PC-3 (cell line): ENCODE results near the gene SARM1. TPM values are rescaled to one million over a fixed set of nuclear protein-coding genes. Genes with fewer than 3 reads are reported as not detected.

ENCODE experiments used
- ATAC-seq: fragments of 200-7000 bp; cut with Tn5 transposase; 2 replicates; pipeline ENCODE4 v1.9.1; 2020; ENCODE audit warnings: mild to moderate bottlenecking, moderate library complexity
- BruUV-seq: library from RNA; stranded (reverse); fragments of 400-500 nt; replicated peaks from 2 replicates; lab custom pipeline; 2021; lab: Mats Ljungman, UMichigan
- CTCF ChIA-PET: fragments of 300-600 bp; sonication (Branson Sonifier 250); formaldehyde crosslinking; loops from one replicate; lab custom pipeline; 2022; ENCODE audit warnings: antibody characterized with exemption; lab: Charles Lee
- POLR2A ChIA-PET: fragments of 300-600 bp; sonication (Branson Sonifier 250); formaldehyde crosslinking; loops from one replicate; lab custom pipeline; 2022; ENCODE audit warnings: antibody characterized with exemption; ENCODE audit not compliant: unreplicated experiment; lab: Charles Lee
- DNase-seq: peaks from one replicate; pipeline ENCODE4 v3.0.0-alpha.2; 2015
- H2AFZ ChIP-seq: fragments of 300-600 bp; sonication (generic); 2 replicates; pipeline ENCODE4 v1.6.0; 2016; ENCODE audit warnings: antibody characterized with exemption, low read length
- H3F3A ChIP-seq: fragments of 300-600 bp; sonication (generic); one replicate; pipeline ENCODE4 v1.6.0; 2017; ENCODE audit warnings: antibody characterized with exemption, low read length, control low read depth, mild to moderate bottlenecking; ENCODE audit not compliant: unreplicated experiment
- H3K27ac ChIP-seq: fragments of 300-600 bp; sonication (generic); 2 replicates; pipeline ENCODE4 v1.5.1; 2016; ENCODE audit warnings: mild to moderate bottlenecking, low read length
- H3K27me3 ChIP-seq: fragments of 300-600 bp; sonication (generic); 2 replicates; pipeline ENCODE4 v1.6.1; 2016; ENCODE audit warnings: low read length, mixed read lengths
- H3K36me3 ChIP-seq: fragments of 300-600 bp; sonication (generic); 2 replicates; pipeline ENCODE4 v1.6.1; 2016; ENCODE audit warnings: low read depth, mixed run types, low read length, mixed read lengths
- H3K4me1 ChIP-seq: fragments of 300-600 bp; sonication (generic); 2 replicates; pipeline ENCODE4 v1.5.1; 2016; ENCODE audit warnings: low read length; ENCODE audit not compliant: insufficient read depth
- H3K4me2 ChIP-seq: fragments of 300-600 bp; sonication (generic); 2 replicates; pipeline ENCODE4 v1.6.0; 2016; ENCODE audit warnings: low read length
- H3K4me3 ChIP-seq: fragments of 300-600 bp; sonication (generic); 2 replicates; pipeline ENCODE4 v1.5.1; 2016; ENCODE audit warnings: mild to moderate bottlenecking, low read length, mixed read lengths
- H3K79me2 ChIP-seq: fragments of 300-600 bp; sonication (generic); 2 replicates; pipeline ENCODE4 v1.6.1; 2017; ENCODE audit warnings: low read length, mixed read lengths
- H3K9ac ChIP-seq: fragments of 300-600 bp; sonication (generic); 2 replicates; pipeline ENCODE4 v1.6.0; 2016; ENCODE audit warnings: mild to moderate bottlenecking, low read length
- H3K9me2 ChIP-seq: fragments of 300-600 bp; sonication (generic); replicated peaks from 2 replicates; pipeline ENCODE4 v1.6.1; 2016; ENCODE audit warnings: mixed run types, low read length, mixed read lengths
- H3K9me3 ChIP-seq: fragments of 300-600 bp; sonication (generic); 2 replicates; pipeline ENCODE4 v1.6.1; 2016; ENCODE audit warnings: low read length, mixed read lengths
- H4K20me1 ChIP-seq: fragments of 300-600 bp; sonication (generic); 2 replicates; pipeline ENCODE4 v1.6.1; 2016; ENCODE audit warnings: low read length, mixed read lengths
- EZH2 ChIP-seq: fragments of 300-600 bp; sonication (generic); IDR thresholded peaks from one replicate; pipeline ENCODE4 v1.6.1; 2017; ENCODE audit warnings: antibody characterized with exemption, mild to moderate bottlenecking, low read length; ENCODE audit not compliant: unreplicated experiment
- EZH2phosphoT487 ChIP-seq: fragments of 300-600 bp; sonication (generic); IDR thresholded peaks from 2 replicates; pipeline ENCODE4 v1.6.1; 2018; ENCODE audit warnings: mild to moderate bottlenecking, antibody characterized with exemption, low read length, borderline replicate concordance
- intact Hi-C: fragments of 100-400 bp; cut with micrococcal nuclease; formaldehyde crosslinking; loops from 2 replicates; pipeline ENCODE4 v1.9.0; 2023
- total RNA-seq: library from RNA; depleted of rRNA; stranded (reverse); fragments of >200 nt; gene quantifications from 2 replicates; pipeline ENCODE4 v1.2.3, GENCODE V29; 2014
- TF ChIP-seq, protein P1 (sequence below): fragments of 300-600 bp; sonication (generic); conservative IDR thresholded peaks from 2 replicates; pipeline ENCODE4 v1.5.1; 2017; ENCODE audit warnings: antibody characterized with exemption, low read depth, mild to moderate bottlenecking, low read length

SARM1 gene
- total RNA-seq, 1 experiment from 2014 or later: 6.7 TPM

DNA sequence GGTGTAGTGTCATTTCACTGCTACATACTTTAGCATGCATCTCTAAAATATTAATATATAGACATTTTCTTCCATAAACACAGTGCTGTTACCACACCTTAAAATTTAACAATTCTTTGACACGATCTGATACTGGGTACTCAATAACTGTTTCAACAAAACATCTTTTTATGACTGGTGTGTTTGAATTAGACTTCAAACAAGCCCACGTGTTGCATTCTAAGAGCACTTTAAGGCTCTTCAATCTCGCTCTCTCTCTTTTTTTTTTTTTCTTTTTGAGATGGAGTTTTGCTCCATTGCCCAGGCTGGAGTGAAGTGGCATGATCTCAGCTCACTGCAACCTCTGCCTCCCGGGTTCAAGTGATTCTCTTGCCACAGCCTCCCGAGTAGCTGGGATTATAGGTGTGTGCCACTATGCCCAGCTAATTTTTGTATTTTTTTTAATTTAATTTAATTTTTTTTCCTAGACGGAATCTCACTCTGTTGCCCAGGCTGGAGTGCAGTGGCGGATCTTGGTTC lies 50.4 kb downstream of the SARM1 start:
- DNase-seq: no peak
- Histone ChIP-seq H3K9ac (no peak overlapping the region), H3K27ac (no peak overlapping the region), H2AFZ (no peak overlapping the region), H3K4me1 (no peaks in the 10 kb centered on the region), H3K4me2 (no peak overlapping the region), H3K9me3 (no peaks in the 10 kb centered on the region), H3K79me2 (no peaks in the 10 kb centered on the region), H3K9me2 (no peaks in the 10 kb centered on the region), H3F3A (no peaks in the 10 kb centered on the region), H4K20me1 (no peaks in the 10 kb centered on the region), H3K4me3 (no peak overlapping the region), H3K36me3 (no peaks in the 10 kb centered on the region), H3K27me3 (no peaks in the 10 kb centered on the region)
- ChIA-PET POLR2A (no interaction called here), CTCF (no interaction called here)
- ATAC-seq: no peak
- TF ChIP-seq, protein P1, sequence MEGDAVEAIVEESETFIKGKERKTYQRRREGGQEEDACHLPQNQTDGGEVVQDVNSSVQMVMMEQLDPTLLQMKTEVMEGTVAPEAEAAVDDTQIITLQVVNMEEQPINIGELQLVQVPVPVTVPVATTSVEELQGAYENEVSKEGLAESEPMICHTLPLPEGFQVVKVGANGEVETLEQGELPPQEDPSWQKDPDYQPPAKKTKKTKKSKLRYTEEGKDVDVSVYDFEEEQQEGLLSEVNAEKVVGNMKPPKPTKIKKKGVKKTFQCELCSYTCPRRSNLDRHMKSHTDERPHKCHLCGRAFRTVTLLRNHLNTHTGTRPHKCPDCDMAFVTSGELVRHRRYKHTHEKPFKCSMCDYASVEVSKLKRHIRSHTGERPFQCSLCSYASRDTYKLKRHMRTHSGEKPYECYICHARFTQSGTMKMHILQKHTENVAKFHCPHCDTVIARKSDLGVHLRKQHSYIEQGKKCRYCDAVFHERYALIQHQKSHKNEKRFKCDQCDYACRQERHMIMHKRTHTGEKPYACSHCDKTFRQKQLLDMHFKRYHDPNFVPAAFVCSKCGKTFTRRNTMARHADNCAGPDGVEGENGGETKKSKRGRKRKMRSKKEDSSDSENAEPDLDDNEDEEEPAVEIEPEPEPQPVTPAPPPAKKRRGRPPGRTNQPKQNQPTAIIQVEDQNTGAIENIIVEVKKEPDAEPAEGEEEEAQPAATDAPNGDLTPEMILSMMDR: no peak
- TF ChIP-seq EZH2phosphoT487: no peak
- no peak for TF ChIP-seq EZH2
- no TSS peak for BruUV-seq
- intact Hi-C loops: no loop called here

DNA sequence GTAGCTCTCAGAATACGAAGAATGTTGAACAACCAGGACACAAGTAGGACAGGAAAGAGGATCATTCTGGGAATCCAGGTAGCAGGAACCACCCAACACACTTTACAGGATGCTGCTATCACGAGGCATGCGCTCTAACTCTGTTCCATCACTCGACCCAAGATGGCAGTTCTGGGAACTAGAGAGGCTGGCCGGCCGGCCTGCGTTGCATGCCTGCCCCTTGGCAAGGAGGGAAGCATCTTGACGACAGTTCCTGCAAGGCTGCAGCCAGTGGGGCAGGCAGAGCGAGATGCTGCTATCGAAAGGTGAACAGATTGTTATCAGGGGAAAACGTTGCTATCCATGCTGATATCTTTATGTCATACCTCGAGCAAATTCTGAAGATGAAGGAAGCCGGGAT lies 53.7 kb downstream of the SARM1 start:
- CTCF ChIA-PET: no interaction called here
- no peaks in the 10 kb centered on the region for H3K9me3 ChIP-seq
- no peaks in the 10 kb centered on the region for H3K27me3 ChIP-seq
- POLR2A ChIA-PET: no interaction called here
- H3K4me3 ChIP-seq: no peak overlapping the region
- H3K4me2 ChIP-seq: no peak overlapping the region
- no peak overlapping the region for H2AFZ ChIP-seq
- no peaks in the 10 kb centered on the region for H3K4me1 ChIP-seq
- intact Hi-C loops: no loop called here
- BruUV-seq: no TSS peak
- no peaks in the 10 kb centered on the region for H3K36me3 ChIP-seq
- H3K79me2 ChIP-seq: no peaks in the 10 kb centered on the region
- TF ChIP-seq EZH2phosphoT487 (no peak), EZH2 (no peak)
- TF ChIP-seq, protein P1: no peak
- no peaks in the 10 kb centered on the region for H4K20me1 ChIP-seq
- H3K9me2 ChIP-seq: no peaks in the 10 kb centered on the region
- DNase-seq (no peak), ATAC-seq (no peak)
- H3K9ac ChIP-seq: no peak overlapping the region
- no peaks in the 10 kb centered on the region for H3F3A ChIP-seq
- no peak overlapping the region for H3K27ac ChIP-seq

DNA sequence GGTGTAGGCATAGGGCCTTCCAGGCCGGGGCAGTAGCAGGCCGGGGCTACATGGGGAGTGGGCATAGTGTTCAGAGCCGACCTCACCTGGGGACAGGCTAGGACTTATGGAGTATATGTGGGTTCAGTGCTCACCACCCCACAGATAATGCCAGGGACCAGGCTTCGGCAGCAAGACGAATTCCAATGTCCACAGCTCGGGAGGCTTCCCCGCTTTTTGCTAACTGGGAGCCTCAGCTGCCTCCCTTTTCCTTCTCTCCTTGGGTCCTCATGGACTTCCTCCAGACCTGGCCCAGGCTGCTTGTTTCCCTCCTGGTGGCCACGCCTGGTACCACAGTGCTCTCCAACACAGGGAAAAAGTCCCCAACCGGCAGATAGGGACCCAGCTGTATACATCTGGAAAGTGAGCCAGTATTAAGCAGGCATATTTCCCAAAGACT lies 54.6 kb downstream of the SARM1 start:
- H3K9me3 ChIP-seq: no peaks in the 10 kb centered on the region
- H3F3A ChIP-seq: no peaks in the 10 kb centered on the region
- H3K4me1 ChIP-seq: no peaks in the 10 kb centered on the region
- peaks cover 3% of the 10 kb centered on the region; the same call in 1 of the 2 replicates for H3K27me3 ChIP-seq
- no peak overlapping the region for H3K4me2 ChIP-seq
- intact Hi-C loops: no loop called here
- CTCF ChIA-PET: no interaction called here
- DNase-seq: peak; percentile 20
- no peaks in the 10 kb centered on the region for H3K9me2 ChIP-seq
- H3K4me3 ChIP-seq: no peak overlapping the region
- BruUV-seq: no TSS peak
- POLR2A ChIA-PET: no interaction called here
- H3K79me2 ChIP-seq: no peaks in the 10 kb centered on the region
- no peak overlapping the region for H3K27ac ChIP-seq
- H2AFZ ChIP-seq: no peak overlapping the region
- H3K36me3 ChIP-seq: no peaks in the 10 kb centered on the region
- ATAC-seq: 0 out of 2 replicates have a peak, but pooled peaks have one; percentile 33
- TF ChIP-seq EZH2phosphoT487: no peak
- TF ChIP-seq, protein P1: peak; percentile 38; the same call in 1 of the 2 replicates
- H3K9ac ChIP-seq: no peak overlapping the region
- H4K20me1 ChIP-seq: no peaks in the 10 kb centered on the region
